BLaER1 (cell line): ENCODE data around the gene DDX27.
"Not testable (repeated sequence)": the region's sequence is repeated elsewhere in the genome, so short reads cannot be mapped to it uniquely, and the experiment has no call there.

ENCODE experiments used
- H3K27ac ChIP-seq: shearing (Covaris generic); formaldehyde crosslinking; 2 replicates; pipeline ENCODE4 v1.8.1; 2022
- H3K27me3 ChIP-seq: shearing (Covaris generic); formaldehyde crosslinking; 2 replicates; pipeline ENCODE4 v1.8.1; 2022
- H3K36me3 ChIP-seq: shearing (Covaris generic); formaldehyde crosslinking; 2 replicates; pipeline ENCODE4 v1.8.1; 2022
- H3K4me1 ChIP-seq: shearing (Covaris generic); formaldehyde crosslinking; 2 replicates; pipeline ENCODE4 v1.8.1; 2022
- H3K4me2 ChIP-seq: shearing (Covaris generic); formaldehyde crosslinking; 2 replicates; pipeline ENCODE4 v1.8.1; 2022
- H3K4me3 ChIP-seq: shearing (Covaris generic); formaldehyde crosslinking; 2 replicates; pipeline ENCODE4 v1.8.1; 2022
- H3K9ac ChIP-seq: shearing (Covaris generic); formaldehyde crosslinking; 2 replicates; pipeline ENCODE4 v1.8.1; 2022
- H3K9me3 ChIP-seq: shearing (Covaris generic); formaldehyde crosslinking; 2 replicates; pipeline ENCODE4 v1.8.1; 2022
- H4K20me1 ChIP-seq: shearing (Covaris generic); formaldehyde crosslinking; 2 replicates; pipeline ENCODE4 v1.8.1; 2022
- Cebpa-rat ChIP-seq: shearing (Covaris generic); IDR thresholded peaks from 2 replicates; pipeline ENCODE4 v1.8.1; 2022

The DDX27 gene

DNA sequence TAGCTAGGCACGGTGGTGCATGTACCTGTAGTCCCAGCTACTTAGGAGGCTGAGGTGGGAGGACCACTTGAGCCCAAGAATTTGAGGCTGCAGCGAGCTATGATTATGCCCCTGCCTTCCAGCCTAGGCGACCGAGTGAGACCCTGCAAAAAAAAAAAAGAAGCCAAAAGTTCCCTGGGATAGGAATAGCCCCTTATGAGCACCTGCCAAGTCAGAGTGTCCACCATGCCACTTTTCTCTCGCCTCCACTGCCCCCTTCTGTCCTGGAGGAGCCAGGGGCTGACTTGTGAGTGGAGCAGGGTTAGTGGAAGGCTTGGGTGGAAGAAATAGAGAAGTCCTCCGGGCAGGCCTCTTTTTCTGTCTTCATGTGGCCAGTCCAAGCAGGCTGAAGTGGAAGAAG is 12.1 kb upstream of the DDX27 start:
- Histone ChIP-seq H3K27me3 (no peaks in the 10 kb centered on the region), H3K4me1 (no peaks in the 10 kb centered on the region), H3K4me3 (no peak overlapping the region), H3K9ac (no peak overlapping the region), H3K36me3 (no peaks in the 10 kb centered on the region), H3K4me2 (no peak overlapping the region), H4K20me1 (no peaks in the 10 kb centered on the region), H3K27ac (no peak overlapping the region), H3K9me3 (peaks cover 37% of the 10 kb centered on the region)
- no peak for TF ChIP-seq Cebpa-rat

DNA sequence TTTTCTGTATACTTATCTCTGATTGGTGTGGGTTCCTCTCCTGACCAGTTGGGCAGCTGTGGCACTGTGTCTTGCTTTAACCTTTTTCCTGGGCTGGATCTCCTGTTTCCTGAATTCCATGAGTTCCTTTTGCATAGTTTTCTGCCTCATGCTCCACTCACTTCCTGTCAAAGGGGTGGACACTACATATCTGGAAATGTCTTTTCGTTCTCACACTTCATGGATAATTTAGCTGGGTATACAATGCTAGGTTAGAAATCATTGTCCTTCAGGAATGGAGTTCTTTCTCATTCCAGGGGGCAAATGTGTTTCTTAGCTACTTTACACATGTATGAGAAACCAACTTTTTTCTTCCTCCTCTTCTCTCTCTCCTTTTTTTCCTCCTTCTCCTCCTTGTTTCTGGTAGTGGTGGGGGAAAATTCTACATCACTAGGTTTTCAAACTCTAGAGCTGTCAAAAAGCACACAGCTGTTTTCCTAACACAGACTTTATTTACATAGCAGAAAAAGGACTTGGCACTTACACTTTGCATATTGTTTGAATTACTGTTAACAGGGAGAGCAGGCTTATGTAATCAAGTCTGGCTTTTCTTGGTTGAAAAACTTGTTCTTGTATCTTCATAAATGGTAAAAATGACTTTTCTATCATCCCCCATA is 9.0 kb upstream of the DDX27 start:
- H3K4me3 ChIP-seq: no peak overlapping the region
- H3K36me3 ChIP-seq: no peaks in the 10 kb centered on the region
- no peak overlapping the region for H3K4me2 ChIP-seq
- peaks cover 39% of the 10 kb centered on the region for H3K9me3 ChIP-seq
- H4K20me1 ChIP-seq: no peaks in the 10 kb centered on the region
- no peak for TF ChIP-seq Cebpa-rat
- no peak overlapping the region for H3K27ac ChIP-seq
- H3K9ac ChIP-seq: no peak overlapping the region
- H3K4me1 ChIP-seq: no peaks in the 10 kb centered on the region
- no peaks in the 10 kb centered on the region for H3K27me3 ChIP-seq

DNA sequence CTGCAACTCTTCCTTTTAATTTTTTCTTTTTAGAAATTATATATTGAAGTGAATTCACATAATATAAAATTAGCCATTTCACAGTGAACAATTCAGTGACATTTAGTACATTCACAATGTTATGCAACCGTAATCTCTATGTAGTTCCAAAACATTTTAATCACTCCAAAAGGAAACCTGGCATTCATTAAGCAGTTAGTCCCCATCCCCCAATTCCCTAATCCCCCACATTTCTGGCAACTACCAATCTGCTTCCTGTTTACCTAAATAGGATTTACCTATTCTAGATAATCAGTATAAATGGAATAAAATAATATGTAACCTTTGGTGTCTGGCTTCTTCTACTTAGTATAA is 8.5 kb upstream of the DDX27 start:
- no peak for TF ChIP-seq Cebpa-rat
- Histone ChIP-seq H3K9ac (no peak overlapping the region), H3K27me3 (no peaks in the 10 kb centered on the region), H3K4me2 (no peak overlapping the region), H3K4me1 (no peaks in the 10 kb centered on the region), H3K36me3 (no peaks in the 10 kb centered on the region), H3K4me3 (no peak overlapping the region), H4K20me1 (no peaks in the 10 kb centered on the region), H3K27ac (no peak overlapping the region), H3K9me3 (peaks cover 39% of the 10 kb centered on the region)

DNA sequence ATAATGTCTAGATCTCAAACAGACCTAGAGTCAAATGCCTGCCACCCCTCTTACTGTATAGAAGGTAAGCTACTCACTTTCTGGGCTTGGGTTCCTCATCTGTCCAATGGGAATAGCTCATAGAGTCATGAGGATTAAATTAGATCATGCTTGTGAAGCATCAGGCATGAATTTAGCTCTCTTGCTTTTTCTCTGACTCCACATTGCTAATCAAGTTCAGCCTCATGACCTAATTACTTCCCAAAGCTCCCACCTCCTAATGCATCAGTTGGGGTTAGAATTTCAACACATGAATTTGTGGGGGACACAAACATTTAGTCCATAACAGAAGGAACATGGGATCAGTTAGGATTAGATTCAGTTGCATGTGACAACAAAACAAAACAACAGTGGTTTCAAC is 4.6 kb upstream of the DDX27 start:
- Histone ChIP-seq H3K4me1 (peaks cover 10% of the 10 kb centered on the region), H3K27ac (no peak overlapping the region), H3K9ac (no peak overlapping the region), H3K4me2 (no peak overlapping the region), H3K27me3 (no peaks in the 10 kb centered on the region), H3K36me3 (no peaks in the 10 kb centered on the region), H4K20me1 (no peaks in the 10 kb centered on the region), H3K9me3 (peaks cover 27% of the 10 kb centered on the region), H3K4me3 (no peak overlapping the region)
- TF ChIP-seq Cebpa-rat: no peak

DNA sequence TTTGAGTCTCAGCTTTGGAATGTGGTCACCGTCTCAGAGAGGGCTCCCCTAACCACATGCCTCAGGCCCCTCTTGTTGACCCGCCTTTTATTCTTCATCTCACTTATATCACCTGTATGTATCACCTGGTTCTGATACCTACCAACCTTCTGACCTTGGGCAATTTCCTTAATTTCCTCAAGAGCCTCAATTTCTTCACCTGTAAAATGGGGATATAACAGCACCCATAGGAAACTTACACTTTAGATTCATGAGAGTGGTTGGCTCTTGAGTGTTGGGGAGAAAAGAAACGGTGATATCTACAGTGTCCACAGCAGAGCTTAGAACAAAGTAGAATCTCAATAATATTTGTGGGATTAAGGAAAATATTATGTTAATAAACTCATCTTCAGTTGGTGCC is 4.0 kb upstream of the DDX27 start:
- H3K27me3 ChIP-seq: no peaks in the 10 kb centered on the region
- no peak overlapping the region for H3K4me3 ChIP-seq
- no peak overlapping the region for H3K27ac ChIP-seq
- H3K9me3 ChIP-seq: peaks cover 20% of the 10 kb centered on the region
- peaks cover under 1% of the 10 kb centered on the region; the same call in 1 of the 2 replicates for H3K36me3 ChIP-seq
- no peak for TF ChIP-seq Cebpa-rat
- no peak overlapping the region for H3K9ac ChIP-seq
- no peak overlapping the region for H3K4me2 ChIP-seq
- H4K20me1 ChIP-seq: peaks cover 2% of the 10 kb centered on the region; the same call in 1 of the 2 replicates
- H3K4me1 ChIP-seq: peaks cover 15% of the 10 kb centered on the region

DNA sequence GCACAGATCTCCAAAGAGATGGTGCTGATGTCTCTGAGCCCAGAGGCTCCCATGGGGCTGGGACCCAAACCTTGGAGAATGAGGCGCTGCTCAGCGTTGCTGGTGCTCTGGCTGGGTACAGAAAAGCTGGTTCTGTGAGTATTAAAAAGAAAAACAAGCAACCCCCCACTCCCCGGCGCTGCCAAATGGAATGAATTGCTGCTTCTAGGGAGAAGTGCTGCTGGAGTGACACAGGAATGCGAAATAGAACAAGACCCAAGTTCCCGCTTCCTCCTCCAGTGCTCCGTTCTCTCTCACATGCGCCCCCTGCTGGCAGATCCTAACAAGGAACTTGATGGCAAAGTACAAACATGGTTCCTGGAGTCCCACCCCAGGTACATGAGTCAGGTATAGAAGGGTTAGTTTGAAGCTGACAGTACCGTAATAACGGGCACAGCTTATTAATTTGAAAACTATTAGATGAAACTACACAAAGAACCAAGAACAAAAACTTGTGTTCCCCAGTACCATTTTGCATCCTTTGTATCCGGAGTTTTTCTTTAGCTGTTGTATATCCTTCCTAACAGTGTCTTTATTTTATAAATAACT is 2.1 kb upstream of the DDX27 start:
- no peak overlapping the region for H3K27ac ChIP-seq

DNA sequence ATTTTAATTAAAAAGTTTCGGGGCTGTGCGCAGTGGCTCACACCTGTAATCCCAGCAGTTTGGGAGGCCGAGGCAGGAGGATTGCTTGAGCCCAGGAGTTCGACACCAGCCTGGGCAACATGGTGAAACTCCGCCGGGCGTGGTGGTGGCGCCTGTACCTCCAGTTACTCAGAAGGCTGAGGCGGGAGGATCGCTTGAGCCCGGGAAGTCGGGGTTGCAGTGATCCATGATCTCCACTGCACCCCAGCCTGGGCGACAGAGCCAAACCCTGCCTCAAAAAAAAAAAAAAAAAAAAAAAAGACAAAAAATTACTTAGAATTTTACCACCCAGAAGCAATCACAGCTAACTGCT is 501 bp upstream of the DDX27 start:
- H3K9me3 ChIP-seq, H4K20me1 ChIP-seq, H3K27me3 ChIP-seq: not testable (repeated sequence)
- H3K9ac ChIP-seq: peak overlapping the region; percentile 30; the same call in 1 of the 2 replicates
- peaks cover 35% of the 10 kb centered on the region for H3K36me3 ChIP-seq
- peak overlapping the region; percentile 91 for H3K27ac ChIP-seq
- peak overlapping the region; percentile 62 for H3K4me2 ChIP-seq
- peak overlapping the region; percentile 87 for H3K4me3 ChIP-seq
- H3K4me1 ChIP-seq: peaks cover 24% of the 10 kb centered on the region

More for the DNA sequence above, 2.1 kb upstream of the DDX27 start:
- Histone ChIP-seq H3K9me3 (peaks cover 2% of the 10 kb centered on the region; the same call in 1 of the 2 replicates), H3K4me3 (no peak overlapping the region), H3K36me3 (peaks cover 19% of the 10 kb centered on the region), H3K4me1 (peaks cover 24% of the 10 kb centered on the region), H4K20me1 (peaks cover 7% of the 10 kb centered on the region; the same call in 1 of the 2 replicates), H3K27me3 (no peaks in the 10 kb centered on the region), H3K9ac (no peak overlapping the region), H3K4me2 (peak overlapping the region; percentile 70)
- TF ChIP-seq Cebpa-rat: no peak

DNA sequence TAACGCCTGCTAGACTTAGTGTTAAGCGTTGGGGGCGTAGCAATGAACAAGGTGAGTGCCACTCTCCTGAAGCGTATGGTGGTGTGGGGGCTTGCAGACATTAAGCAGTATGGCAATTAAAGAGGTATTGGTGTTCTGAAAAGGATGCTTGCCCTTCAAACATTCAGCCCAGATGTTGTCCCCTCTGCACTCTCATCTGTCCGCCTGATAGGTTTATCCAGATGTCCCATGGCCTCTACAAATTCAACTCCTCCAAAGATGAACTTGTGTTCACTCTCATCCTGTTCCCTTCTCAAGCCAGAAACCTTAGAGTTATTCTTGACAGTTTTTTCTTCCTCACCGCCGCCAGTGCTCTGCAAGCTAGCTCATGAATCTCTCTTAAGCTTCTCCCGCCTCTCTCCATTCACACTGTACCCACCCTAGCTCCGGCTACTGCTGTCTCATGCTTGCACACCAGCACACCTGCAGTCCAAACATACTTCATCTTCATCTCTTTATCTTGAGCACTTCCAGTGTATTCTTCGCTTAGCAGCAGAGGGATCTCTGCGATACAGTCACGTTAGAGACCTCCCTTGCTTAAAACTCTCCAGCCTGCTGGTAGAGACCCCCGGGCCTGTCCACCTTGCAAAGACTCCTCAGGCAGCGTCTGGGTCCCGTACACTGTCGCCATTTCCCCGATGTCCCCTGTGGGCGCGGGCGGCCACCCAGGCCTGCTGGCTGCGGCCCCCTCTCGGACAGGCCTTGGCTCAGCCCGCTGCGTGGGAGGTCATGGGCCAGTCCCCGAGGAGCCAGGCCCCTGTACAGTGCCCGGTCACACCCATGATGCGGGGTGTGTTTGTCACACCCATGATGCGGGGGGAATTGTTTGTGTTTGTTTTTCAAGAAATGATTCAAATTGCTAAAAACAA is 962 bp downstream of the DDX27 start:
- Histone ChIP-seq H4K20me1 (peaks cover 7% of the 10 kb centered on the region; the same call in 1 of the 2 replicates), H3K27ac (peak overlapping the region; percentile 91), H3K9me3 (no peaks in the 10 kb centered on the region), H3K4me1 (peaks cover 24% of the 10 kb centered on the region), H3K36me3 (peaks cover 50% of the 10 kb centered on the region), H3K27me3 (no peaks in the 10 kb centered on the region), H3K4me3 (peak overlapping the region; percentile 87), H3K9ac (peak overlapping the region; percentile 92), H3K4me2 (peak overlapping the region; percentile 83)
- no peak for TF ChIP-seq Cebpa-rat

DNA sequence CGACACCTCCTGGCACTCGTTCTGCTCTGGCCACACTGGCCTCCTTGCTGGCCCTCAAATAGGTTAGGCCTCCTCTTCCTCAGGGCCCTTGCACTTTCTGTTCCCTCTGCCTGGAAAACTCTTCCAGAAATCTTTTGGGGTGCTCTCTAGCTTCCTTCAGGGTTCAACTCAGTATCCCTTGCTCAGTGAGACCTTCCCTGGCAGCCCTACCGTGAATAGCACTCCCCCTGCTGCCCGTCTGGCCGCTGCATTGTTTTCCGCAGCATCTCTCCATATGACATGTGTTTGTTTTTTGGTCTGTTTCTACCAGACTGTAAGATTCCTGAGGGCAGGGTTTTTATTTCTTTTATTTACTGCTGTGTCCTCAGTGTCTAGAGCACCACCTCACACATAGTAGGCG is 6.7 kb downstream of the DDX27 start:
- Histone ChIP-seq H3K4me2 (no peak overlapping the region), H3K9ac (no peak overlapping the region), H3K27ac (no peak overlapping the region), H3K27me3 (no peaks in the 10 kb centered on the region), H3K36me3 (peaks cover 99% of the 10 kb centered on the region), H3K4me1 (peaks cover 16% of the 10 kb centered on the region), H3K4me3 (no peak overlapping the region), H3K9me3 (no peaks in the 10 kb centered on the region), H4K20me1 (no peaks in the 10 kb centered on the region; the same call in 1 of the 2 replicates)
- no peak for TF ChIP-seq Cebpa-rat

DNA sequence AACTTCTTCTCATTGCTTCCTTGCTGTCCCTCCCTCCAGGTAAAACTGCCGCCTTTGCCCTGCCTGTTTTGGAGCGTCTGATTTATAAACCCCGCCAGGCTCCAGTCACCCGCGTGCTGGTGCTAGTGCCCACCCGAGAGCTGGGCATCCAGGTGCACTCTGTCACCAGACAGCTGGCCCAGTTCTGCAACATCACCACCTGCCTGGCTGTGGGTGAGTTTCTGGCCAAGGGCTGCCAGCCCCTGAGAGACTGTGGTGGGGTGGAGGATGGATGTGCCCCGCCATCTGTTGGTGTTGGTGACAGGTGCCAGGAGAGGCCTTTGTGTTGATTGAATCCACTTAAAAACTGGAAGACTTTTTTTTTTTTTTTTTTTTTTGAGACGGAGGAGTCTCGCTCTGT is 9.5 kb downstream of the DDX27 start:
- no peaks in the 10 kb centered on the region for H3K9me3 ChIP-seq
- H3K4me3 ChIP-seq: no peak overlapping the region
- H3K4me1 ChIP-seq: peaks cover 20% of the 10 kb centered on the region
- H3K9ac ChIP-seq: no peak overlapping the region
- H3K27ac ChIP-seq: 0 out of 2 replicates have a peak overlapping the region, but pooled peaks have one; percentile 30
- no peak overlapping the region for H3K4me2 ChIP-seq
- no peaks in the 10 kb centered on the region for H4K20me1 ChIP-seq
- peaks cover 96% of the 10 kb centered on the region for H3K36me3 ChIP-seq
- H3K27me3 ChIP-seq: no peaks in the 10 kb centered on the region
- TF ChIP-seq Cebpa-rat: no peak
